ENCODE data around the gene RERE.

- TF ChIP-seq, protein P1, sequence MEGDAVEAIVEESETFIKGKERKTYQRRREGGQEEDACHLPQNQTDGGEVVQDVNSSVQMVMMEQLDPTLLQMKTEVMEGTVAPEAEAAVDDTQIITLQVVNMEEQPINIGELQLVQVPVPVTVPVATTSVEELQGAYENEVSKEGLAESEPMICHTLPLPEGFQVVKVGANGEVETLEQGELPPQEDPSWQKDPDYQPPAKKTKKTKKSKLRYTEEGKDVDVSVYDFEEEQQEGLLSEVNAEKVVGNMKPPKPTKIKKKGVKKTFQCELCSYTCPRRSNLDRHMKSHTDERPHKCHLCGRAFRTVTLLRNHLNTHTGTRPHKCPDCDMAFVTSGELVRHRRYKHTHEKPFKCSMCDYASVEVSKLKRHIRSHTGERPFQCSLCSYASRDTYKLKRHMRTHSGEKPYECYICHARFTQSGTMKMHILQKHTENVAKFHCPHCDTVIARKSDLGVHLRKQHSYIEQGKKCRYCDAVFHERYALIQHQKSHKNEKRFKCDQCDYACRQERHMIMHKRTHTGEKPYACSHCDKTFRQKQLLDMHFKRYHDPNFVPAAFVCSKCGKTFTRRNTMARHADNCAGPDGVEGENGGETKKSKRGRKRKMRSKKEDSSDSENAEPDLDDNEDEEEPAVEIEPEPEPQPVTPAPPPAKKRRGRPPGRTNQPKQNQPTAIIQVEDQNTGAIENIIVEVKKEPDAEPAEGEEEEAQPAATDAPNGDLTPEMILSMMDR (IDR thresholded peaks at IDR 0.05; ENCODE audit: insufficient read depth, low read length, poor library complexity, severe bottlenecking): no peak
- no peak for TF ChIP-seq EZH2phosphoT487 (conservative IDR thresholded peaks at IDR 0.05; ENCODE audit: low read length)
Measured at GRCh38 chr1:8303141-8303540, 514.3 kb downstream of the RERE start.

Data from SU-DHL-6 (cell line).